ENCODE data around the gene GPR137B. TPM values are rescaled to one million over a fixed set of nuclear protein-coding genes. Genes with fewer than 3 reads are reported as not detected.

Gene GPR137B
- total and polyA plus RNA-seq, 2 of the 4 experiments (the other 2 are of a cell fraction): 4.5 to 12.3 TPM

- Histone ChIP-seq H3K23ac (ENCODE audit: low read depth, low read length) (no peak overlapping the region), H3K79me1 (ENCODE audit: low read depth in 1 of 2, low read length in 2 of 2) (peaks cover 3% of the 10 kb centered on the region in 2 experiments), H2AK5ac (ENCODE audit: low read depth, low read length) (no peak overlapping the region), H3K9me1 (ENCODE audit: insufficient read depth, low read length) (peaks cover 2% of the 10 kb centered on the region; the same call in 1 of the 2 replicates), H3K18ac (ENCODE audit: low read depth, low read length) (no peak overlapping the region), H3K9me3 (ENCODE audit: control insufficient read depth, insufficient read depth, low read length) (no peaks in the 10 kb centered on the region), H3K4me3 (ENCODE audit: insufficient read depth, low read depth, low read length) (no peak overlapping the region), H3K27ac (ENCODE audit: insufficient read depth, low read length) (no peak overlapping the region), H3K36me3 (ENCODE audit: control insufficient read depth, insufficient read depth, low read length) (no peaks in the 10 kb centered on the region), H4K8ac (ENCODE audit: low read depth in 2 of 2, low read length in 2 of 2) (no peak overlapping the region), H3K4me1 (ENCODE audit: control insufficient read depth, insufficient read depth, low read length) (no peaks in the 10 kb centered on the region), H2AFZ (replicated peaks; ENCODE audit: low read length, poor library complexity) (no peak overlapping the region), H2BK15ac (ENCODE audit: low read depth, low read length) (no peak overlapping the region), H2BK20ac (ENCODE audit: low read depth, low read length) (no peak overlapping the region), H3K14ac (replicated peaks; ENCODE audit: low read depth, low read length) (no peak overlapping the region), H2BK5ac (ENCODE audit: low read depth, low read length, poor library complexity, severe bottlenecking) (no peak overlapping the region), H4K91ac (ENCODE audit: insufficient read depth, low read depth, low read length) (no peak overlapping the region), H3K27me3 (ENCODE audit: control insufficient read depth, insufficient read depth, low read length) (no peaks in the 10 kb centered on the region), H3K9ac (ENCODE audit: low read depth, low read length) (no peak overlapping the region), H3K4ac (ENCODE audit: low read depth, low read length) (no peak overlapping the region), H4K5ac (ENCODE audit: low read depth, low read length) (no peak overlapping the region), H4K20me1 (ENCODE audit: insufficient read depth, low read length) (peaks cover 8% of the 10 kb centered on the region; the same call in 1 of the 2 replicates), H3K56ac (ENCODE audit: extremely low read depth, insufficient read depth, low read length) (no peak overlapping the region), H3K4me2 (ENCODE audit: low read depth, low read length) (no peak overlapping the region), H2AK9ac (replicated peaks; ENCODE audit: low read depth, low read length, poor library complexity) (no peak overlapping the region), H2BK120ac (ENCODE audit: low read depth, low read length) (no peak overlapping the region)
- intact Hi-C loops (cut with micrococcal nuclease): no loop called here
- no peak for ATAC-seq (ENCODE audit: low read depth)
- in situ Hi-C loops (cut with MboI; ENCODE audit: low sequenced_read_pairs): no loop called here
- WGBS, 2 experiments (ENCODE audit: extremely low coverage in 2 of 2, insufficient read length in 1 of 2): 88% methylated on average over 15 of the region's 24 CpGs; no CpG with 5 or more reads in 1 of the 2 experiments
- no TSS peak for BruUV-seq (replicated peaks)
- ChIA-PET POLR2A (ENCODE audit: unreplicated experiment) (no interaction called here), CTCF (no interaction called here)
- no peak for DNase-seq
- TF ChIP-seq ELK1 (IDR thresholded peaks at IDR 0.05; ENCODE audit: borderline replicate concordance, low read depth, low read length): no peak
- no peak for TF ChIP-seq MAFK (IDR thresholded peaks at IDR 0.05; ENCODE audit: low read depth, low read length)
- no peak for TF ChIP-seq CEBPB (IDR thresholded peaks at IDR 0.05; ENCODE audit: low read depth, low read length)
- TF ChIP-seq CHD1 (IDR thresholded peaks at IDR 0.05; ENCODE audit: low read depth, low read length): no peak
- no peak for TF ChIP-seq RCOR1 (IDR thresholded peaks at IDR 0.05; ENCODE audit: insufficient replicate concordance, low read length)
- TF ChIP-seq MXI1 (IDR thresholded peaks at IDR 0.05; ENCODE audit: borderline replicate concordance, low read depth, low read length): no peak
- TF ChIP-seq CTCF (conservative IDR thresholded peaks at IDR 0.05; ENCODE audit: low read depth, low read length): no peak
- TF ChIP-seq RFX5 (IDR thresholded peaks at IDR 0.05; ENCODE audit: low read depth, low read length): no peak
- TF ChIP-seq USF2 (IDR thresholded peaks at IDR 0.05; ENCODE audit: low read depth, low read length): no peak
- no peak for TF ChIP-seq MAZ (IDR thresholded peaks at IDR 0.05; ENCODE audit: borderline replicate concordance, low read depth, low read length)
- TF ChIP-seq NFE2L2 (IDR thresholded peaks at IDR 0.05; ENCODE audit: low read depth, low read length): no peak
- no peak for TF ChIP-seq SMC3 (IDR thresholded peaks at IDR 0.05; ENCODE audit: low read depth, low read length)
- no peak for TF ChIP-seq POLR2A (IDR thresholded peaks at IDR 0.05; ENCODE audit: low read depth, low read length)
- dilution Hi-C loops (cut with HindIII; ENCODE audit: low sequenced_read_pairs, unreplicated experiment): no loop called here
These were observed 12.5 kb downstream of the GPR137B start for GRCh38 chr1:236154671-236155398.
